NCI-H2081 (cell line): ENCODE measurements around the gene SLC16A1.
A peak's percentile ranks its signal among the peaks of the same experiment; 100 is the strongest.
"Not testable (repeated sequence)": the region's sequence is repeated elsewhere in the genome, so short reads cannot be mapped to it uniquely, and the experiment has no call there.

Source experiments
- DNase-seq, 2 experiments: peaks; one replicate each; lab custom pipeline; 2025; lab: John Stamatoyannopoulos, UW

Gene SLC16A1

GRCh38 chr1:112971006-112971405, 15.0 kb upstream of the SLC16A1 start:
- DNase-seq = no peak

- DNase-seq = no peak
Measured at GRCh38 chr1:112964347-112964746, 8.4 kb upstream of the SLC16A1 start.

DNA sequence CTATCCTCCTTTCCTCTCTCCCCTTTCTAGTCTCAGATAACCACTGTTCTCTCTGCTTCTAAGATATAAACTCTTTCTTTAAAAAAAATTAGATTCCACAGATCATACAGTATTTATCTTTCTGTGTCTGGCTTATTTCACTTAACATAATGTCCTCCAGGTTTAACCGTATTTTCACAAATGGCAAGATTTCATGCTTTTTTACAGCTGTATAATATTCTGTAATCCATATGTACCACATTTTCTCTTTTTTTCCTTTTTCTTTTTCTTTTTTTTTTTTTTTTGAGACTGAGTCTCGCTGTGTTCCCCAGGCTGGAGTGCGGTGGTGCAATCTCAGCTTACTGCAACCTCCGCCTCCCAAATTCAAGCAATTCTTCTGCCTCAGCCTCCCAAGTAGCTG, 5.1 kb upstream of the SLC16A1 start:
- DNase-seq = no peak

- no peak for DNase-seq
Measured at GRCh38 chr1:112960384-112960783, 4.4 kb upstream of the SLC16A1 start.

- DNase-seq = not testable (repeated sequence)
Measured at GRCh38 chr1:112958236-112958635, 2.2 kb upstream of the SLC16A1 start.

- DNase-seq = peak in 1 of 2 experiments; percentile 43
Measured at GRCh38 chr1:112957133-112957812, 1.3 kb upstream of the SLC16A1 start.

- peak in 1 of 2 experiments; percentile 41 for DNase-seq
Measured at GRCh38 chr1:112956544-112957132, 642 bp upstream of the SLC16A1 start.

DNA sequence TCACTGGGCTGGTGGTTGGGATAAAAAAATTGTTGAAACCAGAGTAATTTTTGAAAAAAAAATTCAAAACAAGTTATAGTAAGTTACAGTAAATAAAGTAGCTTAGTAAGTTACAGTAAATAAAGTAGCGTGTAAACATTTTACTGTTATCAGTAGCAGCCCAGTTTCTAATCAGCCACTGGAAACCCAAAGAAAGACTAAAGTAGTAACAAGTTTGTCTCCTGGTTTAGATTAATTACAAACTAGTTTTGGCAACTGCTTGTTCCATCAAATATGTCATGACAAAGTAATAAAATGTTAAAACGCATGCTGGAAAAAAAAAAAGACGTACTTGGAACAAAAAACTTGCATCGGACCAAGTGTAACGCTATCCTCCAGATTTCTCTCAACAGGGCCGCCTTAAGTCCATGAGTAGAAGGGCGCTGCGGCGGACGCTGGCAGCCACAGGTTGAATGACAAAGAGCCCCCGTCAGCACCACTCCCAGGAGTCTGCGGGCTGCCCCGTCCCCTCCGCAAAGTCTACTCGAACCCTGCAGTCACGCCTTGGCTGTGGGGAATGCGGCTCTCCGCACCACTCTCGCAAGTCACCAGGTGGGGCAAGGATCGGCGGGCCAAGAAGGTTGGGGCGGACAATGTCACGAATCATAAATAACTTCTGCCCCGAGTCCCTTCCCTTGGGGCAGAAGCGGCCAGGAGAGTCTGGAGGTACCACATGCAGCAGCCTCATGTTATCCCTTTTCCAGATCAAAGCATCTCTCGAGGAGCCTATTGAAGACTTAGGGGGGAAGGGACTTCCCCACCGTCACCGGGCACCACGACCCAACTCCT, 837 bp downstream of the SLC16A1 start:
- DNase-seq = peak; percentile 44 to 52

DNA sequence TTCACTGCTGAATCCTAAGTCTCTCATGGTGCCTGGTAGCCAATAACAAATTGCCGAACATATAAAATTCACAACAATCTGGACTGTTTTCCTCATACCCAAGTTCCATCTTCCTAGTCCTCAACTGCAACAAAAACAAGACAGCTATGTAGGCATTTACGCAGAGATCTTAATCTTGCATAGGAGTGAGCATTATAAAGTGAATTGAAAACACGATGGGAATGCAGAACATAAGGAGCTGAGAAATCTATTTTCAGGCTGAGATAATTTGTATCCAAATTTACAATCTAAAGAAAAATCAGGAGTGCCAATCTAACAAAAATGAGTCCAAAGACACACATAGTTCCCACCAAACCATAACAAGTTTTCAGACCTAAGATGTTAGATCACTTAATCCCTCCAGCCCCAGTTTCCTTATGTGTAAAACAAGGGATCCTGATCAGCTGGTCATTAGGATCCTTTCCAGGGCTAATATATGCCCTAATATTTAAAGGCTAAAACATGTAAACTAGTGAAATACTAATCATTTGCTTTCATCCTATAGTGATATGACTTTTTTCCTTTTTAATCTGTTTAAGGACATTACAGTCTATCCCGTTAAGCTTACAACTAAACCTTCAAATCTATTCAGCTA, 1.9 kb downstream of the SLC16A1 start:
- no peak for DNase-seq

DNA sequence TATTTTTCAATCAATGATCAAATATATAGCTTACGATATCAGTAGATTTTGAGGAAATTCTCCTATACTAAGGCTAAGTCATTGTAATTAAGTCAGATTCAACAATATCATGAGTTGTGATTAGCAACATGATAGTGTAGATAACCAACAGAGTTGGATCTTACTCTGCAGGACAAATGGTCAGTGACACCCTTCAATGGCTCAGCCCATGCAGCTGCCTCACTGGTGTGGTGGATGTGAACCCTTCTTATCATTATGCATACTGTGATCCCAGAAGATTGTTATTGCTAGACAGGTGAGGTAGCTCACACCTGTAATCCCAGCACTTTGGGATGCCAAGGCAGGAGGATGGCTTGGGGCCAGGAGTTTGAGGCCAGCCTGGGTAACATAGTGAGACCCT, 5.6 kb downstream of the SLC16A1 start:
- no peak for DNase-seq

GRCh38 chr1:112946683-112947082, 9.3 kb downstream of the SLC16A1 start:
- no peak for DNase-seq

GRCh38 chr1:112939810-112940209, 16.2 kb downstream of the SLC16A1 start:
- no peak for DNase-seq

GRCh38 chr1:112938210-112938609, 17.8 kb downstream of the SLC16A1 start:
- no peak for DNase-seq

DNA sequence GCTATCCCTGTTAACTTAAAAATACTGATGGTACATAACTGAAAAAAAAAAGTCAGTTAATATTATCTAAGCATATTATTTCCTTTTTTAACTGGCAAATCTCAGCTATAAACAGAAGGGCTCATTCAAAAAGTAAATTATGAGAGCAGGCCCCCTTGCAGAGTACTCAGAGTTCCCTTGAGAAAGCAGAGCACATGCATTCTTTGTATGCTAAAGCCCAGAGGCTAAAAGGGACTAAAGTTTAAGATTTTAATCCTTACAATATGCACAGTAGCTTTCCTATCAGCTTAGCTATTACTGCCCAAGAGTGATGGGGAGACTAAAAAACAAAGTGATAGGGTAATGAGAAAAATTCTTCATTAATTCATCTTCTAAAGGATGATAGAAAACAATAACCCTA, 18.5 kb downstream of the SLC16A1 start:
- no peak for DNase-seq

- no peak for DNase-seq
Measured at GRCh38 chr1:112937070-112937469, 18.9 kb downstream of the SLC16A1 start.

DNA sequence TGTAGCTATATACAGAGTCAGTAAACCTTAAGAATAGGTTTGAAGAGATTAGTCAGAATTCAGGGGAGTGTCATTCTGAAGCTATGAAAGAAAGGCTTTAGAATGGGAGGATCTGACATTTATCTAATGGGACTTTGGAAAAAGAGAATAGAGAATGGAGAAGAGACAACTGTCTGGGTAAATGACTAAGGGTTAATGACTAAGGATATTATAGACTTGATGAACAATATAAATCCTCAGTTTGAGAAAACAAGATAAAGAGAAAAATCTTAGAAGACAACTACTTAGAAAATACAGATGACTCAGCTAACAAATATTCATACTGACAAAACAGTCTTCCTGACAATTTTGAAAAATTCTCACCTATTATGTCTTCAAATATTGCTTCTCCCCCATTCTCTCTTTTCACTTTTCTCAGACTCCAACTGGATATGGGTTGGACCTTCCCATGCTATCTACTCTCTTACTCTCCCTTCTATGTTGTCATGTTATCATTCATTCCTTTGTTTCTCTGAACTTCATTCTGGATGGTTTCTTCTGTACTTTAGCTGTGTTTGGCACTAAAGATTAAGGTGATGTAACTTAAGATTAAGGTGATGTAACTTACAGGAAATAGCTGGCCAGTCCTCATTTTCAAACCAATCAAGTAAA, 20.4 kb downstream of the SLC16A1 start:
- DNase-seq = no peak

GRCh38 chr1:112934577-112934976, 21.4 kb downstream of the SLC16A1 start:
- DNase-seq = no peak

DNA sequence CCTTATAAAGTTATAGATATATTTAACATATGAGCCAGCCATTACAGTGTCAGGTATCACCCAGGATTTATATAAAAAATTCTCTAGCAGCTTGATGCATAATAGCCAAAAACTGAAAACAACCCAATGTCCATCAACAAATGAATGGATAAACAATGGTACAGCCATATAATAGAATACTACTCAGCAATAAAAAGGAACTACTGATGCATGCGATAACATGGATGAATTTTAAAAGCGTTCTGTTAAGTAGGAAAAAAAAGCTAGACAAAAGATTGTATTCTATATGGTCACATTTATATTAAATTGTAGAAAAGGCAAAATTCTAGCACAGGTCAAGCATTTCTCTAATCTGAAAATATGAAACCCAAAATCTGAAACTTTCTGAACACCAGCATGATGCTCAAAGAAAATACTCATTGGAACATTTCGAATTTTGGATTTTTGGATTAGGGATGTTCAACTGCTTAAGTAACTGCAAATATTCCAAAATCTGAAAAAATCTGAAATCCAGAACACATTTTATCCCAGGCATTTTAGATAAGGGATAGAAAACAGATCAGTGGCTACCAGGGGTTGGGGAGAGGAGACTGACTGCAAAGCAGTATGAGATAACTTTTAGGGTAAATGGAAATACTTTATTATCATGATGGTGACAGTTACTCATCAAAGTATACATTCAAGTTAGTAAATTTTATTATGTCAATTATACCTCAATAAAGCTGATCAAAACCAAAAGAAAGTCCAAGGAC, 22.0 kb downstream of the SLC16A1 start:
- DNase-seq = no peak

GRCh38 chr1:112929979-112930378, 26.0 kb downstream of the SLC16A1 start:
- no peak for DNase-seq

GRCh38 chr1:112927462-112927990, 28.5 kb downstream of the SLC16A1 start:
- no peak for DNase-seq

GRCh38 chr1:112926858-112927257, 29.1 kb downstream of the SLC16A1 start:
- DNase-seq = no peak
